OCI-LY3 (cell line): ENCODE data around the gene ABCG5.

Experiments
- CTCF ChIP-seq: fragments of 200-600, 300-600 bp; sonication (generic); IDR thresholded peaks from 2 replicates; pipeline ENCODE4 v1.5.1; 2014; ENCODE audit warnings: antibody characterized with exemption, low read length, low read depth
- EZH2phosphoT487 ChIP-seq: fragments of 200-600 bp; shearing (Covaris generic); IDR thresholded peaks from 2 replicates; pipeline ENCODE4 v1.6.1; 2018; ENCODE audit warnings: antibody characterized with exemption, mixed run types, low read depth

- TF ChIP-seq CTCF, result no peak
- TF ChIP-seq EZH2phosphoT487, result no peak
Observed at GRCh38 chr2:43831543-43832294, 6.9 kb downstream of the ABCG5 start.
